ENCODE results near the gene PIAS1. TPM values are rescaled to one million over a fixed set of nuclear protein-coding genes. Genes with fewer than 3 reads are reported as not detected.

The PIAS1 gene
- total and polyA plus RNA-seq, 9 of the 15 experiments (the other 6 are each of a cell fraction or from before 2014, with no cell fraction given) = 18.0 to 59.1 (median 28.5) TPM

DNA sequence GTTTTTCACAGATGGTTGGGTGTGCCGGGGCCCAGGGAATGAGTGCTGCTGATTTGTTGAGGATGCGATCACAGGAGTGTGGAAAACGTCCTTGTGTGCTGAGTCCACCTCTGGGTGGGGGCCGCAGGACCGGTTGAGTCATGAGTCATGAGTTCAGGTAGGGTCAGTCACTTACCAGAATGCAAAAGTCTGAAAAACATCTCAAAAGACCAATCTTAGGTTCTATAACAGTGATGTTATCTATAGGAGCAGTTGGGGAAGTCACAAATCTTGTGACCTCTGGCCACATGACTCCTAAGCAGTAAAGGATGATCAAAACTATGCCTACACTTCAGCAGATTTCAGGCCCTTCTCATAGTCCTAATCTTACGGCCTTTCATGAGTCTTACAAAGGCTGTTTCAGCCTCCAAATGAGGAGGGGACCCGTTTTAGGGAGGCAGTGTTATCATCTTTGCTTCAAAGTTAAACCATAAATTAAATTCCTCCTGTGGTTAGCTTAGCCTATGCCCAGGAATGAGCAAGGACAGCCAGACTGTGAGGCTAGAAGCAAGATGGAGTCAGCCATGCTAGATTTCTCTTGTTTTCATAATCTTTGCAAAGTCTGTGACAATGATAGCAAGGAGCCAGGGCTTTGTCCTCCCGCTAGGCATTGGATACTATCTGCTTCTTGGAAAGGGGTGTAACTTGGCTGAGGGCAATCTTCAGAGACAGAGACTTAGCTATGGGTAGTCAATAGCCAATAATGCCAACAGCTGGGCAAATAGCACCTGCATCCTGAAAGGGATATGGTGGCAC is 30.6 kb upstream of the PIAS1 start:
- H3K4me2 ChIP-seq (ENCODE audit: insufficient read depth, low read length) = no peak overlapping the region
- no TSS peak for BruUV-seq (replicated peaks)
- ChIA-PET POLR2A (no interaction called here), CTCF (ENCODE audit: low intra/inter-chr PET ratio) (no interaction called here)
- H4K20me1 ChIP-seq (replicated peaks; ENCODE audit: control insufficient read depth, insufficient read depth, low read length) = no peaks in the 10 kb centered on the region
- H3K9me3 ChIP-seq (replicated peaks; ENCODE audit: control insufficient read depth, insufficient read depth, low read depth, low read length) = no peaks in the 10 kb centered on the region
- H3K27ac ChIP-seq (ENCODE audit: extremely low read depth, low read depth, low read length) = no peak overlapping the region
- in situ Hi-C loops (cut with MboI) = no loop called here
- WGBS (ENCODE audit: insufficient coverage, low coverage, missing lambda C conversion rate) = 13% methylated on average over 8 of the region's 8 CpGs
- no peaks in the 10 kb centered on the region for H3K9me1 ChIP-seq (ENCODE audit: control insufficient read depth, insufficient read depth, low read length)
- no peak overlapping the region for H3K4me3 ChIP-seq
- no peak overlapping the region for H2AFZ ChIP-seq (ENCODE audit: low read depth, low read length)
- intact Hi-C loops (cut with micrococcal nuclease) = no loop called here
- no peak for DNase-seq (ENCODE audit: extremely low read depth in 1 of 4, low spot score in 3 of 4)
- H3K79me2 ChIP-seq (ENCODE audit: control insufficient read depth, insufficient read depth, low read length) = no peaks in the 10 kb centered on the region
- H3K4me1 ChIP-seq (replicated peaks in 1 of 2; ENCODE audit: control insufficient read depth in 2 of 2, insufficient read depth in 2 of 2, low read length in 2 of 2) = no peaks in the 10 kb centered on the region; a peak in 1 of 5 replicates
- no peak for ATAC-seq
- H3K36me3 ChIP-seq (ENCODE audit: control insufficient read depth, insufficient read depth, low read length) = no peaks in the 10 kb centered on the region
- FAIRE-seq = no peak
- peaks cover 0 to 6% of the 10 kb centered on the region in 2 experiments; a peak in 3 of 5 replicates for H3K27me3 ChIP-seq (ENCODE audit: control insufficient read depth in 2 of 2, insufficient read depth in 2 of 2, low read length in 2 of 2)
- no peak overlapping the region for H3K9ac ChIP-seq (ENCODE audit: insufficient read depth in 1 of 2, low read depth in 2 of 2, low read length in 2 of 2)
- TF ChIP-seq RBFOX2 (IDR thresholded peaks at IDR 0.05; ENCODE audit: low read depth, low read length) (no peak), ZNF143 (CRISPR knock-in tag; IDR thresholded peaks at IDR 0.05) (no peak), DDX20 (tag; IDR thresholded peaks at IDR 0.05; ENCODE audit: low read depth) (peak; percentile 98), ZNF79 (CRISPR knock-in tag; IDR thresholded peaks at IDR 0.05; ENCODE audit: low read depth) (peak; percentile 91), MTF1 (CRISPR knock-in tag; IDR thresholded peaks at IDR 0.05; ENCODE audit: borderline replicate concordance) (no peak), ZNF232 (CRISPR knock-in tag; IDR thresholded peaks at IDR 0.05) (no peak), COPS2 (conservative IDR thresholded peaks at IDR 0.05) (no peak), ERF (CRISPR knock-in tag; IDR thresholded peaks at IDR 0.05) (0 out of 2 replicates have a peak, but pooled peaks have one; percentile 59), GABPA (tag; conservative IDR thresholded peaks at IDR 0.05; ENCODE audit: low read depth) (no peak), CHD4 (IDR thresholded peaks at IDR 0.05; ENCODE audit: insufficient read depth, insufficient replicate concordance, low read depth, low read length, poor library complexity, severe bottlenecking) (no peak), ZKSCAN3 (CRISPR knock-in tag; IDR thresholded peaks at IDR 0.05) (peak; percentile 55; the same call in 1 of the 2 replicates), MEF2D (tag; conservative IDR thresholded peaks at IDR 0.05; ENCODE audit: low read depth) (peak; percentile 95), POLR2B (IDR thresholded peaks at IDR 0.05; ENCODE audit: low read depth, partially characterized antibody) (no peak), ZNF717 (CRISPR knock-in tag; IDR thresholded peaks at IDR 0.05) (no peak), ZNF184 (CRISPR knock-in tag; IDR thresholded peaks at IDR 0.05) (no peak), ZFPM2 (CRISPR knock-in tag; IDR thresholded peaks at IDR 0.05) (no peak)
- TF ChIP-seq, protein P1, sequence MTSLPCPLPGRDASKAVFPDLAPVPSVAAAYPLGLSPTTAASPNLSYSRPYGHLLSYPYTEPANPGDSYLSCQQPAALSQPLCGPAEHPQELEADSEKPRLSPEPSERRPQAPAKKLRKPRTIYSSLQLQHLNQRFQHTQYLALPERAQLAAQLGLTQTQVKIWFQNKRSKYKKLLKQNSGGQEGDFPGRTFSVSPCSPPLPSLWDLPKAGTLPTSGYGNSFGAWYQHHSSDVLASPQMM (CRISPR knock-in tag; IDR thresholded peaks at IDR 0.05) = no peak
- TF ChIP-seq, protein P2, sequence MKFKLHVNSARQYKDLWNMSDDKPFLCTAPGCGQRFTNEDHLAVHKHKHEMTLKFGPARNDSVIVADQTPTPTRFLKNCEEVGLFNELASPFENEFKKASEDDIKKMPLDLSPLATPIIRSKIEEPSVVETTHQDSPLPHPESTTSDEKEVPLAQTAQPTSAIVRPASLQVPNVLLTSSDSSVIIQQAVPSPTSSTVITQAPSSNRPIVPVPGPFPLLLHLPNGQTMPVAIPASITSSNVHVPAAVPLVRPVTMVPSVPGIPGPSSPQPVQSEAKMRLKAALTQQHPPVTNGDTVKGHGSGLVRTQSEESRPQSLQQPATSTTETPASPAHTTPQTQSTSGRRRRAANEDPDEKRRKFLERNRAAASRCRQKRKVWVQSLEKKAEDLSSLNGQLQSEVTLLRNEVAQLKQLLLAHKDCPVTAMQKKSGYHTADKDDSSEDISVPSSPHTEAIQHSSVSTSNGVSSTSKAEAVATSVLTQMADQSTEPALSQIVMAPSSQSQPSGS (CRISPR knock-in tag; IDR thresholded peaks at IDR 0.05) = no peak
- TF ChIP-seq, protein P3, sequence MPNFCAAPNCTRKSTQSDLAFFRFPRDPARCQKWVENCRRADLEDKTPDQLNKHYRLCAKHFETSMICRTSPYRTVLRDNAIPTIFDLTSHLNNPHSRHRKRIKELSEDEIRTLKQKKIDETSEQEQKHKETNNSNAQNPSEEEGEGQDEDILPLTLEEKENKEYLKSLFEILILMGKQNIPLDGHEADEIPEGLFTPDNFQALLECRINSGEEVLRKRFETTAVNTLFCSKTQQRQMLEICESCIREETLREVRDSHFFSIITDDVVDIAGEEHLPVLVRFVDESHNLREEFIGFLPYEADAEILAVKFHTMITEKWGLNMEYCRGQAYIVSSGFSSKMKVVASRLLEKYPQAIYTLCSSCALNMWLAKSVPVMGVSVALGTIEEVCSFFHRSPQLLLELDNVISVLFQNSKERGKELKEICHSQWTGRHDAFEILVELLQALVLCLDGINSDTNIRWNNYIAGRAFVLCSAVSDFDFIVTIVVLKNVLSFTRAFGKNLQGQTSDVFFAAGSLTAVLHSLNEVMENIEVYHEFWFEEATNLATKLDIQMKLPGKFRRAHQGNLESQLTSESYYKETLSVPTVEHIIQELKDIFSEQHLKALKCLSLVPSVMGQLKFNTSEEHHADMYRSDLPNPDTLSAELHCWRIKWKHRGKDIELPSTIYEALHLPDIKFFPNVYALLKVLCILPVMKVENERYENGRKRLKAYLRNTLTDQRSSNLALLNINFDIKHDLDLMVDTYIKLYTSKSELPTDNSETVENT (CRISPR knock-in tag; IDR thresholded peaks at IDR 0.05) = no peak

Measured in K562 (cell line).